HCT116 (cell line): ENCODE measurements around the gene DTNB. TPM values are rescaled to one million over a fixed set of nuclear protein-coding genes. Genes with fewer than 3 reads are reported as not detected.

Experiments used
- ATAC-seq: fragments of 200-7000 bp; cut with Tn5 transposase; 2 replicates; pipeline ENCODE4 v1.9.1; 2020; ENCODE audit warnings: mild to moderate bottlenecking, moderate library complexity
- BruUV-seq: library from RNA; stranded (reverse); fragments of 400-500 nt; replicated peaks from 2 replicates; lab custom pipeline; 2021; lab: Mats Ljungman, UMichigan
- CTCF ChIA-PET: fragments of 300-600 bp; sonication (Branson Sonifier 250); formaldehyde crosslinking; loops from one replicate; lab custom pipeline; 2021; ENCODE audit warnings: antibody characterized with exemption; lab: Charles Lee
- POLR2A ChIA-PET: fragments of 300-600, 350-600 bp; sonication (Branson Sonifier 250); formaldehyde crosslinking; loops from one replicate; lab custom pipeline; 2021; ENCODE audit warnings: antibody characterized with exemption; lab: Charles Lee
- RAD21 ChIA-PET, 2 experiments: fragments of 300-600 bp; sonication (Branson Sonifier 250); formaldehyde crosslinking; loops; one replicate each; lab custom pipeline; 2023; ENCODE audit warnings: low total read pairs in 2 of 2; ENCODE audit not compliant: uncharacterized antibody in 2 of 2, unreplicated experiment in 2 of 2, low non-redundant PET in 1 of 2; lab: Charles Lee
- DNase-seq: peaks from one replicate; pipeline ENCODE4 v3.0.0-alpha.2; 2010; ENCODE audit warnings: low read depth, low spot score
- H2AFZ ChIP-seq: fragments of 200-600 bp; shearing (Covaris generic), sonication (generic); 2 replicates; pipeline ENCODE4 v1.6.1; 2017; ENCODE audit warnings: low read depth, mixed run types, mixed read lengths, antibody characterized with exemption, low read length; ENCODE audit not compliant: poor library complexity, severe bottlenecking
- H3K27ac ChIP-seq: 2 replicates; pipeline ENCODE4 v1.5.1; 2012; ENCODE audit warnings: low read depth, low read length
- H3K27me3 ChIP-seq: fragments of 200-600 bp; sonication (generic); 2 replicates; pipeline ENCODE4 v1.6.1; 2016; ENCODE audit warnings: mixed run types, low read length, mixed read lengths; ENCODE audit not compliant: insufficient read depth
- H3K36me3 ChIP-seq, 2 experiments: fragments of 200-500 bp in 1 of 2; fragments of 200-600 bp in 1 of 2; sonication (Bioruptor generic) in 1 of 2; sonication (generic) in 1 of 2; 2 replicates each; pipeline versions ENCODE4 v1.5.1 to v1.6.1; 2014 to 2016; ENCODE audit warnings: low read length in 2 of 2, inconsistent platforms in 1 of 2, mixed read lengths in 1 of 2, mixed run types in 1 of 2; ENCODE audit not compliant: insufficient read depth in 2 of 2, control insufficient read depth in 1 of 2
- H3K4me1 ChIP-seq, 2 experiments: fragments of 200-600 bp in 1 of 2; sonication (generic) in 1 of 2; 2 replicates each; pipeline versions ENCODE4 v1.5.1 to v1.6.1; 2012 to 2017; ENCODE audit warnings: low read length in 2 of 2, inconsistent platforms in 1 of 2, mild to moderate bottlenecking in 1 of 2, mixed read lengths in 1 of 2, mixed run types in 1 of 2, moderate library complexity in 1 of 2; ENCODE audit not compliant: insufficient read depth in 2 of 2, control insufficient read depth in 1 of 2
- H3K4me2 ChIP-seq: fragments of 200-600 bp; sonication (generic); 2 replicates; pipeline ENCODE4 v1.6.1; 2017; ENCODE audit warnings: mixed run types, low read length, mixed read lengths
- H3K4me3 ChIP-seq, 2 experiments: fragments of 200-600 bp in 1 of 2; sonication (generic) in 1 of 2; replicated peaks in 1 of 2; 2 replicates each; pipeline ENCODE4 v1.5.1; 2011 to 2016; ENCODE audit warnings: low read length in 2 of 2, control low read depth in 1 of 2, low read depth in 1 of 2, mild to moderate bottlenecking in 1 of 2, mixed read lengths in 1 of 2, mixed run types in 1 of 2
- H3K79me2 ChIP-seq: fragments of 200-600 bp; sonication (generic); 2 replicates; pipeline ENCODE4 v1.6.1; 2017; ENCODE audit warnings: mild to moderate bottlenecking, mixed run types, low read length, moderate library complexity, mixed read lengths; ENCODE audit not compliant: insufficient read depth
- H3K9ac ChIP-seq: fragments of 200-600 bp; sonication (generic); 2 replicates; pipeline ENCODE4 v1.6.1; 2016; ENCODE audit warnings: low read length, mixed read lengths
- H3K9me2 ChIP-seq: fragments of 200-600 bp; sonication (generic), shearing (Covaris generic); 2 replicates; pipeline ENCODE4 v1.6.1; 2017; ENCODE audit warnings: mixed run types, mild to moderate bottlenecking, moderate library complexity; ENCODE audit not compliant: insufficient read depth
- H3K9me3 ChIP-seq, 2 experiments: fragments of 200-500 bp in 1 of 2; fragments of 200-600 bp in 1 of 2; sonication (Bioruptor generic) in 1 of 2; sonication (generic) in 1 of 2; 2 replicates each; pipeline ENCODE4 v1.6.1; 2014 to 2017; ENCODE audit warnings: low read length in 2 of 2, mixed read lengths in 2 of 2, inconsistent platforms in 1 of 2, low read depth in 1 of 2, mild to moderate bottlenecking in 1 of 2, mixed run types in 1 of 2, moderate library complexity in 1 of 2; ENCODE audit not compliant: control insufficient read depth in 1 of 2, insufficient read depth in 1 of 2
- H4K20me1 ChIP-seq: fragments of 200-600 bp; sonication (generic), shearing (Covaris generic); 2 replicates; pipeline ENCODE4 v1.6.1; 2017; ENCODE audit warnings: mixed run types, mild to moderate bottlenecking, moderate library complexity; ENCODE audit not compliant: insufficient read depth
- CEBPB ChIP-seq: IDR thresholded peaks from 2 replicates; pipeline ENCODE4 v1.6.1; 2012; ENCODE audit warnings: low read depth
- EGR1 ChIP-seq: IDR thresholded peaks from 2 replicates; pipeline ENCODE4 v1.6.1; 2012; ENCODE audit warnings: low read depth
- ELF1 ChIP-seq: IDR thresholded peaks from 2 replicates; pipeline ENCODE4 v1.6.1; 2012; ENCODE audit warnings: low read depth, borderline replicate concordance
- EZH2 ChIP-seq: fragments of 200-600 bp; sonication (generic); IDR thresholded peaks from 2 replicates; pipeline ENCODE4 v1.6.1; 2017; ENCODE audit warnings: antibody characterized with exemption, mixed run types
- EZH2phosphoT487 ChIP-seq: fragments of 200-600 bp; IDR thresholded peaks from 2 replicates; pipeline ENCODE4 v1.6.1; 2018; ENCODE audit warnings: antibody characterized with exemption, borderline replicate concordance
- JUND ChIP-seq: IDR thresholded peaks from 2 replicates; pipeline ENCODE4 v1.6.1; 2012
- POLR2A ChIP-seq: IDR thresholded peaks from 2 replicates; pipeline ENCODE4 v1.7.0; 2011; ENCODE audit warnings: borderline replicate concordance; ENCODE audit not compliant: insufficient read depth, insufficient read length; ENCODE audit errors: extremely low read depth
- POLR2AphosphoS5 ChIP-seq: IDR thresholded peaks from 2 replicates; pipeline ENCODE4 v1.6.1; 2011; ENCODE audit warnings: mild to moderate bottlenecking, low read depth, low read length, moderate library complexity
- SIN3A ChIP-seq: IDR thresholded peaks from 2 replicates; pipeline ENCODE4 v1.6.1; 2012; ENCODE audit warnings: low read depth
- TCF7L2 ChIP-seq: IDR thresholded peaks from 2 replicates; pipeline ENCODE4 v1.7.0; 2011; ENCODE audit warnings: borderline replicate concordance, inconsistent platforms; ENCODE audit not compliant: insufficient read depth, insufficient read length; ENCODE audit errors: extremely low read depth
- ZFX ChIP-seq: fragments of 450-650 bp; IDR thresholded peaks from 2 replicates; pipeline ENCODE4 v1.6.1; 2017
- ZNF274 ChIP-seq: fragments of 200-500 bp; sonication (Bioruptor generic); IDR thresholded peaks from 2 replicates; pipeline ENCODE4 v1.6.1; 2014; ENCODE audit warnings: mild to moderate bottlenecking, low read depth, low read length, inconsistent platforms
- intact Hi-C: fragments of 100-400 bp; cut with micrococcal nuclease; formaldehyde crosslinking; loops from 2 replicates; pipeline ENCODE4 v1.10.0; 2022
- total RNA-seq: library from RNA; stranded (reverse); gene quantifications from one replicate; pipeline ENCODE4 v1.2.1, GENCODE V29; 2021; ENCODE audit not compliant: unreplicated experiment
- TF ChIP-seq, protein P1 (sequence below): IDR thresholded peaks from 2 replicates; pipeline ENCODE4 v1.6.1; 2012
- TF ChIP-seq, protein P2 (sequence below): IDR thresholded peaks from 2 replicates; pipeline ENCODE4 v1.6.1; 2012; ENCODE audit warnings: low read depth
- TF ChIP-seq, protein P3 (sequence below), 3 experiments: fragments of 200-600 bp in 1 of 3; sonication (generic) in 1 of 3; IDR thresholded peaks in 2 of 3; conservative IDR thresholded peaks in 1 of 3; 2 replicates each; pipeline ENCODE4 v1.5.1; 2012 to 2017; ENCODE audit warnings: low read depth in 2 of 3, low read length in 2 of 3, antibody characterized with exemption in 1 of 3, borderline replicate concordance in 1 of 3, control low read depth in 1 of 3, mild to moderate bottlenecking in 1 of 3, mixed read lengths in 1 of 3, mixed run types in 1 of 3, moderate library complexity in 1 of 3; ENCODE audit not compliant: insufficient read depth in 1 of 3
- TF ChIP-seq, protein P4 (sequence below): IDR thresholded peaks from 2 replicates; pipeline ENCODE4 v1.6.1; 2012

The DTNB gene
- total RNA-seq, 1 experiment from 2014 or later, result 30.2 TPM

DNA sequence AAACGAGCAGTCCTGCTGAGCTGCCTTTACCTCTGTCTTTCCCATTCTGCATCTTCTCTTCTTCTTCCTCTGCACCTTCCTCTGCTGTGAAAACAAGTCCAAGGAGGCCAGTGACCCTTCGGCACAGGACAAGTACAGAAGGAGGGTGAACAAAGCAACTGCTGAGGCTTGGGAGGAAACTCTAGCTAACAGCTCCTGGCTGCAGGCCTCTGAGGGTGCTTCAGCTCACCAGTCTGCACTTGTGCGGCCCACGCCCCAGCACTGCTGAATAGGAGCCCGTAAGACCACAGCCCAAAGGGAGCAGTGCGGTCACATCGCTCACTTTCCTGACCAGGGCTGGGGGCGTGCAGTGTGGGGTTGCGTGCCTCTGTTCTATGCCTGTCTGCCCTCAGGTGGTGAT, 289.6 kb downstream of the DTNB start:
- ChIA-PET POLR2A (no interaction called here), CTCF (interaction anchor here (1.0 to 1.5 kb wide), 2 partner anchors 8 to 22 kb away, joined by 3 to 4 read pairs; no protein-coding TSS in a partner anchor), RAD21 (no interaction called here)
- Histone ChIP-seq H2AFZ (no peak overlapping the region), H4K20me1 (no peaks in the 10 kb centered on the region), H3K9me3 (no peaks in the 10 kb centered on the region), H3K9me2 (no peaks in the 10 kb centered on the region), H3K9ac (no peak overlapping the region), H3K4me3 (no peak overlapping the region), H3K4me2 (no peak overlapping the region), H3K27ac (no peak overlapping the region), H3K36me3 (no peaks in the 10 kb centered on the region), H3K4me1 (no peaks in the 10 kb centered on the region; a peak in 1 of 4 replicates), H3K79me2 (no peaks in the 10 kb centered on the region), H3K27me3 (no peaks in the 10 kb centered on the region)
- DNase-seq, result no peak
- TF ChIP-seq, protein P1, sequence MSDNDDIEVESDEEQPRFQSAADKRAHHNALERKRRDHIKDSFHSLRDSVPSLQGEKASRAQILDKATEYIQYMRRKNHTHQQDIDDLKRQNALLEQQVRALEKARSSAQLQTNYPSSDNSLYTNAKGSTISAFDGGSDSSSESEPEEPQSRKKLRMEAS, result no peak
- TF ChIP-seq POLR2AphosphoS5 (no peak), TCF7L2 (no peak), JUND (no peak), ZNF274 (no peak), CEBPB (no peak), EZH2phosphoT487 (no peak), EGR1 (no peak), POLR2A (no peak), EZH2 (no peak), ELF1 (no peak), SIN3A (no peak), ZFX (no peak)
- TF ChIP-seq, protein P2, sequence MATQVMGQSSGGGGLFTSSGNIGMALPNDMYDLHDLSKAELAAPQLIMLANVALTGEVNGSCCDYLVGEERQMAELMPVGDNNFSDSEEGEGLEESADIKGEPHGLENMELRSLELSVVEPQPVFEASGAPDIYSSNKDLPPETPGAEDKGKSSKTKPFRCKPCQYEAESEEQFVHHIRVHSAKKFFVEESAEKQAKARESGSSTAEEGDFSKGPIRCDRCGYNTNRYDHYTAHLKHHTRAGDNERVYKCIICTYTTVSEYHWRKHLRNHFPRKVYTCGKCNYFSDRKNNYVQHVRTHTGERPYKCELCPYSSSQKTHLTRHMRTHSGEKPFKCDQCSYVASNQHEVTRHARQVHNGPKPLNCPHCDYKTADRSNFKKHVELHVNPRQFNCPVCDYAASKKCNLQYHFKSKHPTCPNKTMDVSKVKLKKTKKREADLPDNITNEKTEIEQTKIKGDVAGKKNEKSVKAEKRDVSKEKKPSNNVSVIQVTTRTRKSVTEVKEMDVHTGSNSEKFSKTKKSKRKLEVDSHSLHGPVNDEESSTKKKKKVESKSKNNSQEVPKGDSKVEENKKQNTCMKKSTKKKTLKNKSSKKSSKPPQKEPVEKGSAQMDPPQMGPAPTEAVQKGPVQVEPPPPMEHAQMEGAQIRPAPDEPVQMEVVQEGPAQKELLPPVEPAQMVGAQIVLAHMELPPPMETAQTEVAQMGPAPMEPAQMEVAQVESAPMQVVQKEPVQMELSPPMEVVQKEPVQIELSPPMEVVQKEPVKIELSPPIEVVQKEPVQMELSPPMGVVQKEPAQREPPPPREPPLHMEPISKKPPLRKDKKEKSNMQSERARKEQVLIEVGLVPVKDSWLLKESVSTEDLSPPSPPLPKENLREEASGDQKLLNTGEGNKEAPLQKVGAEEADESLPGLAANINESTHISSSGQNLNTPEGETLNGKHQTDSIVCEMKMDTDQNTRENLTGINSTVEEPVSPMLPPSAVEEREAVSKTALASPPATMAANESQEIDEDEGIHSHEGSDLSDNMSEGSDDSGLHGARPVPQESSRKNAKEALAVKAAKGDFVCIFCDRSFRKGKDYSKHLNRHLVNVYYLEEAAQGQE, result no peak
- TF ChIP-seq, protein P3, sequence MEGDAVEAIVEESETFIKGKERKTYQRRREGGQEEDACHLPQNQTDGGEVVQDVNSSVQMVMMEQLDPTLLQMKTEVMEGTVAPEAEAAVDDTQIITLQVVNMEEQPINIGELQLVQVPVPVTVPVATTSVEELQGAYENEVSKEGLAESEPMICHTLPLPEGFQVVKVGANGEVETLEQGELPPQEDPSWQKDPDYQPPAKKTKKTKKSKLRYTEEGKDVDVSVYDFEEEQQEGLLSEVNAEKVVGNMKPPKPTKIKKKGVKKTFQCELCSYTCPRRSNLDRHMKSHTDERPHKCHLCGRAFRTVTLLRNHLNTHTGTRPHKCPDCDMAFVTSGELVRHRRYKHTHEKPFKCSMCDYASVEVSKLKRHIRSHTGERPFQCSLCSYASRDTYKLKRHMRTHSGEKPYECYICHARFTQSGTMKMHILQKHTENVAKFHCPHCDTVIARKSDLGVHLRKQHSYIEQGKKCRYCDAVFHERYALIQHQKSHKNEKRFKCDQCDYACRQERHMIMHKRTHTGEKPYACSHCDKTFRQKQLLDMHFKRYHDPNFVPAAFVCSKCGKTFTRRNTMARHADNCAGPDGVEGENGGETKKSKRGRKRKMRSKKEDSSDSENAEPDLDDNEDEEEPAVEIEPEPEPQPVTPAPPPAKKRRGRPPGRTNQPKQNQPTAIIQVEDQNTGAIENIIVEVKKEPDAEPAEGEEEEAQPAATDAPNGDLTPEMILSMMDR (IDR thresholded peaks at IDR 0.05 in 2 of 3, conservative IDR thresholded peaks at IDR 0.05 in 1 of 3; ENCODE audit: borderline replicate concordance in 1 of 3, insufficient read depth in 1 of 3, low read depth in 2 of 3, low read length in 2 of 3), result no peak
- TF ChIP-seq, protein P4, sequence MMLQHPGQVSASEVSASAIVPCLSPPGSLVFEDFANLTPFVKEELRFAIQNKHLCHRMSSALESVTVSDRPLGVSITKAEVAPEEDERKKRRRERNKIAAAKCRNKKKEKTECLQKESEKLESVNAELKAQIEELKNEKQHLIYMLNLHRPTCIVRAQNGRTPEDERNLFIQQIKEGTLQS, result no peak
- no peak; the same call in 1 of the 2 replicates for ATAC-seq
- BruUV-seq, result no TSS peak
- intact Hi-C loops, result no loop called here
